SK-N-SH treated with all-trans-retinoic acid at 6 μM for 48 hours (cell line): Measurements from ENCODE around the gene CEBPA.

Experiments used
- ATAC-seq: fragments of 200-7000 bp; cut with Tn5 transposase; 3 replicates; pipeline ENCODE4 v1.9.1; 2020; ENCODE audit warnings: mild to moderate bottlenecking, moderate library complexity
- CSDC2 ChIP-seq: fragments of 250-450 bp; sonication (Bioruptor Pico); IDR thresholded peaks from 2 replicates; pipeline ENCODE4 v1.5.0; 2020; ENCODE audit warnings: mild to moderate bottlenecking, moderate library complexity
- ESRRG ChIP-seq: fragments of 250-450 bp; sonication (Bioruptor Pico); IDR thresholded peaks from 2 replicates; pipeline ENCODE4 v1.6.1; 2021; ENCODE audit warnings: mild to moderate bottlenecking
- GLIS3 ChIP-seq: fragments of 250-450 bp; sonication (Bioruptor Pico); IDR thresholded peaks from 2 replicates; pipeline ENCODE4 v1.5.0; 2020; ENCODE audit warnings: mild to moderate bottlenecking, moderate library complexity
- ISL1 ChIP-seq: fragments of 250-450 bp; sonication (Bioruptor Pico); IDR thresholded peaks from 2 replicates; pipeline ENCODE4 v2.1.2; 2022; ENCODE audit warnings: mild to moderate bottlenecking, moderate library complexity
- OSR1 ChIP-seq: fragments of 250-450 bp; sonication (Bioruptor Pico); IDR thresholded peaks from 2 replicates; pipeline ENCODE4 v1.8.0; 2022; ENCODE audit warnings: moderate library complexity, mild to moderate bottlenecking, inconsistent platforms
- PATZ1 ChIP-seq: fragments of 250-450 bp; sonication (Bioruptor Pico); IDR thresholded peaks from 2 replicates; pipeline ENCODE4 v1.8.0; 2020; ENCODE audit warnings: mild to moderate bottlenecking, moderate library complexity, borderline replicate concordance
- POU6F1 ChIP-seq: fragments of 250-450 bp; sonication (Bioruptor Pico); IDR thresholded peaks from 2 replicates; pipeline ENCODE4 v1.8.0; 2021; ENCODE audit warnings: low read depth, mild to moderate bottlenecking, moderate library complexity, borderline replicate concordance
- PPARA ChIP-seq: fragments of 250-450 bp; sonication (Bioruptor Pico); IDR thresholded peaks from 2 replicates; pipeline ENCODE4 v1.5.0; 2020; ENCODE audit warnings: mild to moderate bottlenecking, borderline replicate concordance
- RARB ChIP-seq: fragments of 250-450 bp; sonication (Bioruptor Pico); IDR thresholded peaks from 2 replicates; pipeline ENCODE4 v1.8.0; 2021; ENCODE audit warnings: mild to moderate bottlenecking, moderate library complexity
- SNAI2 ChIP-seq: fragments of 250-450 bp; sonication (Bioruptor Pico); IDR thresholded peaks from 2 replicates; pipeline ENCODE4 v1.5.0; 2020; ENCODE audit warnings: mild to moderate bottlenecking, moderate library complexity
- TCF4 ChIP-seq: fragments of 250-450 bp; sonication (Bioruptor Pico); IDR thresholded peaks from 2 replicates; pipeline ENCODE4 v1.8.0; 2021; ENCODE audit warnings: mild to moderate bottlenecking, moderate library complexity, borderline replicate concordance
- ZC3H10 ChIP-seq: fragments of 250-450 bp; sonication (Bioruptor Pico); IDR thresholded peaks from 2 replicates; pipeline ENCODE4 v1.5.1; 2021; ENCODE audit warnings: mild to moderate bottlenecking, moderate library complexity
- ZFP3 ChIP-seq: fragments of 250-450 bp; sonication (Bioruptor Pico); IDR thresholded peaks from 2 replicates; pipeline ENCODE4 v1.5.0; 2020; ENCODE audit warnings: mild to moderate bottlenecking, moderate library complexity
- ZFP30 ChIP-seq: fragments of 450-650 bp; formaldehyde crosslinking; IDR thresholded peaks from 2 replicates; pipeline ENCODE4 v1.5.0; 2022; ENCODE audit warnings: mild to moderate bottlenecking, moderate library complexity
- ZNF565 ChIP-seq: fragments of 450-650 bp; formaldehyde crosslinking; conservative IDR thresholded peaks from 2 replicates; pipeline ENCODE4 v1.5.0; 2020; ENCODE audit warnings: low read depth, mild to moderate bottlenecking, moderate library complexity
- ZNF70 ChIP-seq: fragments of 450-650 bp; formaldehyde crosslinking; IDR thresholded peaks from 2 replicates; pipeline ENCODE4 v1.5.0; 2020; ENCODE audit warnings: mild to moderate bottlenecking, moderate library complexity
- ZNF8 ChIP-seq: fragments of 450-650 bp; formaldehyde crosslinking; IDR thresholded peaks from 2 replicates; pipeline ENCODE4 v1.5.0; 2020; ENCODE audit warnings: mild to moderate bottlenecking, moderate library complexity
- TF ChIP-seq, protein P1 (sequence below): fragments of 250-450 bp; sonication (Bioruptor Pico); IDR thresholded peaks from 2 replicates; pipeline ENCODE4 v1.5.0; 2020; ENCODE audit warnings: mild to moderate bottlenecking, moderate library complexity
- TF ChIP-seq, protein P2 (sequence below): fragments of 250-450 bp; sonication (Bioruptor Pico); IDR thresholded peaks from 2 replicates; pipeline ENCODE4 v1.5.1; 2021; ENCODE audit warnings: mild to moderate bottlenecking, moderate library complexity

CEBPA gene

DNA sequence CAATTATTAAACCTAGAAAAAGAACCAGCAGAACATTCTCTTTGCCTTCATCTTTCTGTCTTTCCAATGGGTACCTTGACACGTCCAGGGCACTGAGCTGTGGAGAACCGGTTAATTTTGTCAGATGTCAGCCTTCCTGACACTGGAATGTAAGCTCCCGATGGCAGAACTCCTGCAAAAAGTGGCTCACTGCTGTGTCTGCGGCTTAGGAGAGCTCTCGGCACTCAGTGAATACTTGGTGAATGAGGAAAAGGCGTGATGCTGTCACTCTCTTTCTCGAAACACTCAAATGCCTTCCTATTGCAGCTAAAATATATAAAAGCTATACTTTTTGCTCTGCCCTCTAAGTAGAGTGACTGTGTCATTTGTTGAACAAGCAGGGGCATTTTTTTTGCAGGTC lies 17.6 kb downstream of the CEBPA start:
- ATAC-seq = no peak
- no peak for TF ChIP-seq SNAI2 (CRISPR knock-in tag)

GRCh38 chr19:33284146-33284643 lies 18.1 kb downstream of the CEBPA start:
- TF ChIP-seq ZC3H10 (no peak), SNAI2 (CRISPR knock-in tag) (no peak), ZFP30 (CRISPR knock-in tag) (no peak), ZNF8 (CRISPR knock-in tag) (no peak), ZNF70 (CRISPR knock-in tag) (no peak), RARB (CRISPR knock-in tag) (no peak)
- ATAC-seq = no peak

DNA sequence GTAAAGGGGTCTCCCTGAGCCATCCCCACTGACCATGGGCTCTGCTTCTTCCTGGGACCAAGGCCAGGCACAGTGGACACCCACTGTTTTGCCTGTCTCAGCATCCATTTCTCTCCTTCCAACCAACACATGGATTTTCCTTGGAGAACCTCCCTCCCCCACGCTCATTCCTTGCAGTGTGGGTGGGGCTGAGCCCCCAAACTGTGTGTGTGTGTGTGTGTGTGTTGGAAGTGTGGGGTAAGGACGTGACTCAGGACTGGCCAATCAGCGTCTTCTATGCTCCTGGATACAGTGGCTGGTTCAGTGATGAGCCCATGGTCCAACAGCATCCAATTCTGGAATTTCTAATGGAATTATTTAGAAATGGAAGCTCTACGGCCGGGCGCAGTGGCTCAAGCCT lies 18.7 kb downstream of the CEBPA start:
- TF ChIP-seq CSDC2 (no peak), POU6F1 (no peak), ESRRG (CRISPR knock-in tag) (no peak), ZFP3 (CRISPR knock-in tag) (no peak)
- no peak for ATAC-seq

DNA sequence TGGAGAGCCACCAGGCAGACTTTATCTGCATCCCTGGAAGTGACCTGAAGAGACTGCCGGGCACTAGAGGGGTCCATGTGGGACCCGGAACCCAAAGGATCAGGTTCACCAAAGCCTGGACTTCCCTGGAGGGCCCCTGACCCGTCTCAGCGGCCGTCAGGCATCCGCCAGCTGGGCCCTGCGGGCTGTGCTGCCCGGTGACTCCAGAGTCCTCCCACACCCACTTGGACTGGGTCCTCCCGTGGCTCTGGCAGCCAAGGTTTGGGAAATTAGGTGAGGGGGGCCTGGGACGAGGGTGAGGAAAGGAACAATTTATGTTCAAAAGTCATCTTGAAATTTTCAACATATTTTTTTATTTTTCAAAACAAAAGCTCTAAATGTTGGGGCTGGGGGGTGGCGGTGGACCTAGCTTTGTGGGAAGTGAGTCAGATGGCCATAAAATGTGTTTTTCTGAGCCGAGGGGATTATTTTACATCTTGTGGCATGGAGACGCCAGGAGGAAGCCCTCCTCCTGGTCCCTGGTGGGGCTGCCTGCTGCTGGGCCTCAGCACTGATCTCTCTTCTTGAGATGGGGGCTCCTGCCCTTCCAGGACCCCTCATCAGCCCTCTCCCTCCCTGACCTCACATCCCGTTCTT lies 20.2 kb downstream of the CEBPA start:
- no peak for ATAC-seq
- TF ChIP-seq PATZ1 (CRISPR knock-in tag) (no peak), ZFP3 (CRISPR knock-in tag) (no peak), PPARA (CRISPR knock-in tag) (no peak), ZNF70 (CRISPR knock-in tag) (no peak), TCF4 (no peak), ZNF565 (no peak), ISL1 (CRISPR knock-in tag) (no peak), GLIS3 (CRISPR knock-in tag) (no peak), ZNF8 (CRISPR knock-in tag) (no peak), CSDC2 (no peak)
- TF ChIP-seq, protein P1, sequence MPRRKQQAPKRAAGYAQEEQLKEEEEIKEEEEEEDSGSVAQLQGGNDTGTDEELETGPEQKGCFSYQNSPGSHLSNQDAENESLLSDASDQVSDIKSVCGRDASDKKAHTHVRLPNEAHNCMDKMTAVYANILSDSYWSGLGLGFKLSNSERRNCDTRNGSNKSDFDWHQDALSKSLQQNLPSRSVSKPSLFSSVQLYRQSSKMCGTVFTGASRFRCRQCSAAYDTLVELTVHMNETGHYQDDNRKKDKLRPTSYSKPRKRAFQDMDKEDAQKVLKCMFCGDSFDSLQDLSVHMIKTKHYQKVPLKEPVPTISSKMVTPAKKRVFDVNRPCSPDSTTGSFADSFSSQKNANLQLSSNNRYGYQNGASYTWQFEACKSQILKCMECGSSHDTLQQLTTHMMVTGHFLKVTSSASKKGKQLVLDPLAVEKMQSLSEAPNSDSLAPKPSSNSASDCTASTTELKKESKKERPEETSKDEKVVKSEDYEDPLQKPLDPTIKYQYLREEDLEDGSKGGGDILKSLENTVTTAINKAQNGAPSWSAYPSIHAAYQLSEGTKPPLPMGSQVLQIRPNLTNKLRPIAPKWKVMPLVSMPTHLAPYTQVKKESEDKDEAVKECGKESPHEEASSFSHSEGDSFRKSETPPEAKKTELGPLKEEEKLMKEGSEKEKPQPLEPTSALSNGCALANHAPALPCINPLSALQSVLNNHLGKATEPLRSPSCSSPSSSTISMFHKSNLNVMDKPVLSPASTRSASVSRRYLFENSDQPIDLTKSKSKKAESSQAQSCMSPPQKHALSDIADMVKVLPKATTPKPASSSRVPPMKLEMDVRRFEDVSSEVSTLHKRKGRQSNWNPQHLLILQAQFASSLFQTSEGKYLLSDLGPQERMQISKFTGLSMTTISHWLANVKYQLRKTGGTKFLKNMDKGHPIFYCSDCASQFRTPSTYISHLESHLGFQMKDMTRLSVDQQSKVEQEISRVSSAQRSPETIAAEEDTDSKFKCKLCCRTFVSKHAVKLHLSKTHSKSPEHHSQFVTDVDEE (CRISPR knock-in tag) = no peak
- TF ChIP-seq, protein P2, sequence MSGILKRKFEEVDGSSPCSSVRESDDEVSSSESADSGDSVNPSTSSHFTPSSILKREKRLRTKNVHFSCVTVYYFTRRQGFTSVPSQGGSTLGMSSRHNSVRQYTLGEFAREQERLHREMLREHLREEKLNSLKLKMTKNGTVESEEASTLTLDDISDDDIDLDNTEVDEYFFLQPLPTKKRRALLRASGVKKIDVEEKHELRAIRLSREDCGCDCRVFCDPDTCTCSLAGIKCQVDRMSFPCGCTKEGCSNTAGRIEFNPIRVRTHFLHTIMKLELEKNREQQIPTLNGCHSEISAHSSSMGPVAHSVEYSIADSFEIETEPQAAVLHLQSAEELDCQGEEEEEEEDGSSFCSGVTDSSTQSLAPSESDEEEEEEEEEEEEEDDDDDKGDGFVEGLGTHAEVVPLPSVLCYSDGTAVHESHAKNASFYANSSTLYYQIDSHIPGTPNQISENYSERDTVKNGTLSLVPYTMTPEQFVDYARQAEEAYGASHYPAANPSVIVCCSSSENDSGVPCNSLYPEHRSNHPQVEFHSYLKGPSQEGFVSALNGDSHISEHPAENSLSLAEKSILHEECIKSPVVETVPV (CRISPR knock-in tag) = no peak

- TF ChIP-seq OSR1 (no peak), ESRRG (CRISPR knock-in tag) (no peak)
- TF ChIP-seq, all 23 proteins: peak for 0
- no peak for ATAC-seq
These were observed 20.9 kb downstream of the CEBPA start for GRCh38 chr19:33281296-33281926.
